Inflammatory macrophage (primary cell): ENCODE measurements around the gene GNB5.
"Not testable (repeated sequence)": the region's sequence is repeated elsewhere in the genome, so short reads cannot be mapped to it uniquely, and the experiment has no call there.

Source experiments
- DNase-seq, 2 donors: peaks; one replicate each; pipeline ENCODE4 v3.0.0-alpha.2; 2020 to 2022
- total RNA-seq, 18 experiments: gene quantifications; one replicate each; lab custom pipeline; 2026; ENCODE audit warnings: mixed read lengths in 6 of 18, inconsistent platforms in 2 of 18; lab: John Stamatoyannopoulos, UW

The GNB5 gene
- total RNA-seq, result 1.8 to 11.9 (median 5.3) reads per million in 18 experiments

DNA sequence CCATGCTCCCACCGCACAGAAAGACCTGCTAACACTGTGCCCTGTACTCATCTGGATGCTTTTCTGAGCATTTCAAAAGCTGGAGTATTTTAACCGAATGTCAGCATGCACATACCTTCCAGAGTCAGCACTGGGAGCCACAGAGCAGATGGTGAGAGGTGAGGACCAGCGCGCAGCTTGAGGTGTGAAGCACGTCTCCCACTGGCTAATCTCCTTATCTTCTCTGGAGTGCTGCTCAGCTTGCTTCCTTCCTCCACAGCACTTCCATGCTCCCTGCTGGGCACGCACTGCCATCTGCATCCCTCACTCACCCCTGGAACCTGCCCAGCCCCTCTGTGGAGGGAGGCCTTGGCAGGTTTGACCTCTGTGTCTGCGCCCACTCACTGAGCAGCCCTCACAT lies at the start of gene GNB5:
Gene GNB5 (minus strand): TSS at position 186 of the 400 bp plus-strand sequence. CDS start 6,716 bp downstream, outside the sequence.
- no peak for DNase-seq

DNA sequence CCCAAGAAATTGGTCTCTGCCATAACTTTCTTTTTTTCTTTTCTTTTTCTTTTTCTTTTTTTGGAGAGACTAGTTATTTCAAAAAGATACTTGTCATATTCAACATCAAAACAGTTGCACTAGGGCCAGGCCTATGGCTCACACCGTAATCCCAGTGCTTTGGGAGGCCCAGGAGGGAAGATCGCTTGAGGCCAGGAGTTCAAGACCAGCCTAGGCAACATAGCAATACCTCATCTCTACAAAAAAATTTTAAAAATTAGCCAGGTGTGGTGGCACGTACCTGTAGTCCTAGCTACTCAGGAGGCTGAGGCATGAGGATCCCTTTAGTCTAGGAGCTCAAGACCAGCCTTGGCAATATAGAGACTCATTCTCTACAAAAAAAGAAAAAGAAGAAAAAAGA lies 49.0 kb upstream of the GNB5 start:
- DNase-seq, result no peak

DNA sequence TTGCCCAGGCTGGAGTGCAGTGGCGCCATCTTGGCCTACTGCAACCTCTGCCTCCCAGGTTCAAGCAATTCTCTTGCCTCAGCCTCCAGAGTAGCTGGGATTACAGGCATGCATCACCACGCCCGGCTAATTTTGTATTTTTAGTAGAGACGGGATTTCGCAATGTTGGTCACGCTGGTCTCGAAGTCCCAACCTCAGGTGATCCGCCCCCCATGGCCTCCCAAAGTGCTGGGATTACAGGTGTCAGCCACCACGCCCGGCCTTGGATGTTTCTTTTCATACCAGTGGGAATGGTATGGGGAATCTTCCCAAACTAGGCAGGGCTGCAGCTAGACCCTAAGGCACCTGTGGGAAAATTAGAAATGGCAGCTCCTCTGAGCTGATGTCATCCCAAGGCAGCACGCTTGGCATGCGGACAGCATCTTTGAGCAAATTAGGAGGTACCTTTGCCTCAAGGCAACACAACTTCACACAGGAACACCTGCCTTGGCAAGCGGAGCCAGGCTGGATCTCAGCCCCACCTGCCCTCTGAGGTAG lies 47.9 kb upstream of the GNB5 start:
- not testable (repeated sequence) for DNase-seq

DNA sequence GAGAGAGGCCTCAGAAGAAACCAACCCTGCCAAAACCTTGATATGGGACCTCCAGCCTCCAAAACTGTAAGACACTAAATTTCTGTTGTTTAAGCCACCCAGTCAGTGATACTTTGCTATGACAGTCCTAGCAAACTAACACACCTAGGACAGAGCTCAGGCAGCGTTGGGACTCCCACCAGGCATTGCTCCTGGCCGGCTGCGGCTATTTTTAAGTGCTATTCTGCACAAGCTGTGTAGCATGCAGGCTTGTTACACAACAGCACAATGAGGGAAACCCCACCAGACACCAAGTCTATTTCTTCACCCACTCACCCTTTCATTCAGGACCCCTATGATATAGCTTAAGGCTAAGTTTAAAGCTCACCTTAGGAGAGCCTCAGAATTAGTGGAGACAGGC lies 47.0 kb upstream of the GNB5 start:
- DNase-seq, result no peak

DNA sequence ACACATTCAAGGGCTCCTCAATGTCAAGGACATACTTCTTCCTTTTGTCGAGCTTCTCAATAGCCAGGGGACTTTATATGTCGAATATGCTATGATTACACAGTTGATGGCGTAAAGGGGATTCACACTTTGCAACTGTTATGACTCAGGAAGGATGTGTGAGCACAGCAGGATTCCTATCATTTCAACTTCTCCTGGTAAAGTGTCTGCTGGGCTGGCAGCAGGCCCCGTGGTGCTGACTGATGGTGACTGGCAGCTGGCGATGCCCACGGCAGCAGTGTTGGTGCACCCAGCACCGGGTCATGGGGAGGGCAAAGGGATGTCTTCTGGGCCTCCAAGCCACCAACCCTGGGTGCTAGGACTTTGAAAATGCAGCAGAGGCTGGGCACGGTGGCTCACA lies 44.8 kb upstream of the GNB5 start:
- DNase-seq, result peak; percentile 17 to 37

DNA sequence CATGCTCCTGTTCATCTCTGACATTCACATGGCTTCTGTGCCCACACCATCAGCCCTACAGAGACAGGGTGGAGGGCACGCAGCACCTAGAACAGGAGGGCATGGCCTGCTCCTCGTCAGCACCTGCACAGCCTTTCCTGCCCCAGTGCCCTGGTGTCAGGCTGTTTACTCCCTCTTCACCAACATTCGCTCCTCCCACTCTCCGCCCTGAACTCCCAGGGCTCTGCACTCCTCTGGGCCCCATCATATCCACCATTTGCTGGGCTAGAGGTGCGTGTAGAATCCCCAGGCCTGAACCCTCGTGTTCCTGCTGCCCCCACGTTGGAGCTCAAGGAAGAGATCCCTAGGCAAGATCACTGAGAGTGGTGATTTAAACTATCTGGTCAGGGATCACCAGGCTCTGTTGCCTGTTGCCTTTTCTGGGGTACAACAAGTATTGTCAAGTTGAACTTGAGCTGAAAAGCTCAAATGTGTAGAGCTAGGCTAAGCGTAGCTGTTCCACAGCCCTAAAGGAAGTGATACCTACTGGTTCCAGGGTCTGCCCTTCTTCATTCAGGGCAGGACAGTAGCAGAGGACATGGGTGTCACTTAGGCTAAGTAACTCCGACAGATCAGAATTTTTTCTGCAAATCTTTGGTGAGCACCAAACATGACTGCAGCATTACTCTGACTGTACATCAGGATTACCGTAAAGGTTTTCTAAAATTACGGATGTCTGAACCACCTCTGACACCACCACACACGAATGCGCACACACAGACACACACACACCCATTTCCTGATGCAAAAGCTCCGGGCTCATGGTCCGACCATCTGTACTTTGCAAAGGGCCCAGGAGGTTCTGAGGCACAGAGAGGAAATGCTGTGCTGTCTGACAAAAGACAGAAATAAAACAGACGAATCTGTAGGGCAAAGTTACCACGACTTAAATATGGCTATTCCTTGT lies 43.7 kb upstream of the GNB5 start:
- no peak for DNase-seq

DNA sequence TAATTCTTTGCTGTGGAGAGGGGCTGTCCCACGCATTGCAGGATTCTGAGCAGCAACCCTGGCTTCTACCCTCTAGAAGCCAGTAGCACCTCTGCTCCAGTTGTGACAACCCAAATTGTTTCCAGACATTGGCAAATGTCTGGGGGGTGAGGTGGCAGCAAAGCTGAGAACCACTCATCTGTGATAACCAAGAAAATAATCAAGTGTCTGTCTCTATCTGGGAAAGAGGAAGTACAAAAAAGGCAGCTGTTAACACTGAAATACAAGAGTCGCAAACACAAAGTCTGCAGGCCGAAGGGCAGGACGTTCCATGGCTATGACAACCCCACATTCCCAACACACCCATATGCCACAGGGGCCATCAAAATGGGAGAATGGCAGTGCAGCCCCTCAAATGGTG lies 42.2 kb upstream of the GNB5 start:
- peak; percentile 12 to 32 for DNase-seq

DNA sequence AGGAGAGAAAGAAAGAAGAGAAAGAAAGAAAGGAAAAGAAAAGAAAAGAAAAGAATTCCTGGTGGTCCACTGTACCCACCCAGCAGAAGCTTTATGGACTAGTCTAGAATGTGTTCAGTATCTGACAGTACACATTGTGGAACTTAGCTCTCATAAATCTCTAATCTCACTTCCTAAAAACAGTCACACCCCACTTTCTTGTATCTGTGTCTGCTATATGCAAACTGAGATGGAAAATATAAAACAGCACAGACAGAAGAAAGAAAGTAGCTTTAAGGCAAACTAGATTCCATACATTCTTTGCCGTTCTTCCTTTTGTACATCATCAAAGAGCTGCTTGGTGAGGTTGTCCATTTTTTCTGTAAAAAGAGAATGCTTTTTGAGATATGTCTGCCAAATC lies 41.1 kb upstream of the GNB5 start:
- peak; percentile 24 to 41 for DNase-seq

DNA sequence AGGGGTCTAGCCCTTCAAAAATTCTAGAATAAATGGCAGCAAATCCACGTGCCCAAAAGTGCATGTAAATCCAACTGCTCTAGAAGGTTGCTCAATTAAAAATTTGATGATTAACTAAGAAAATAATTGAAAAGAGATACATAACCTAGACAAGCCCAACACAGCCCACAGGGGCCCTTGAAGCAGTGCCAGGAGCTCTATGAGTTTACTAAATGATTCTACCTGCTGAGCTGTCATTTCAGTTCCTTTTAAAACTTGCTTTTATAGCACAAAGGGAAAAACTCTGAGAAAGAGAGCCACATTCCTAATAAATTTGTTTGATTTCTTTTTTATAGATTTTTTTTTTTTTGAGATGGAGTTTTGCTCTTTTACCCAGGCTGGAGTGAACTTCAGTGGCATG lies 38.9 kb upstream of the GNB5 start:
- DNase-seq, result no peak

DNA sequence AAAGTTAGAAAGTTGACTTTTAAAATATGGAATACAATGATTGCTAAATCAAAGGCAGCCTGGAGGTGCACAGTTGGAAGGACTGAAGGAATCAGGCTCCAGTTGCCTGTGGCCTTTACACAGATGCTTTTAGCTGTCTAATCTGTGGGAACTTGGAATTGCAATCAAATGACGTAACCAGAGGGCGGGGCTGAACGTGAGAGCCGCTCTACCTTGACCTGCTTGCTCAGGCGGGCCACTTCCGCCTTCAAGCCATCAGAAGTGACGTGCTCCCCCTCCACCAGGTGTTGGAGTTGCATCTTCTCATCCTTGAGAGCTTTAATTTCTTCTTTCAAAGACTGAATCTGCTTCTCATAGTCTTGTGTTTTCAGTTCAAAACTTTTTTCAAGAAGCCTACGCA lies 37.7 kb upstream of the GNB5 start:
- no peak for DNase-seq

DNA sequence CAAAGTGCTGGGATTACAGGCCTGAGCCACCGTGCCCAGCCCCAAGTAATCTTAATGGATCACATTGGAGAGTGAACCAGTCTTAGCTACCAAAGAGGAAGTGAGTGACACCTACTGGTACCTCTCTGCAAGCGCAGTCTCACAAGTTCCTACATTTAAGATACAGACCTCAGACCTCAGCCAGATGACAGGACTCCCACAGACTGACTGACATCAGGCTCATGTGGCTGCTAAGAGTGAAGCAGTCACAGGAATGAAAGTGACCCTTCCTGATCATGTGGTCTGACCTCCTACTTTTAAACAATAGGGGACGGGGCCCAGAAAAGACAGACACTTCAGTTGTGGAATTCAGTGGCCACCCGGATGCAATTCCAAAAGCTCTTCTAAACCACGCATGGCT lies 36.3 kb upstream of the GNB5 start:
- DNase-seq, result peak; percentile 96 to 99

DNA sequence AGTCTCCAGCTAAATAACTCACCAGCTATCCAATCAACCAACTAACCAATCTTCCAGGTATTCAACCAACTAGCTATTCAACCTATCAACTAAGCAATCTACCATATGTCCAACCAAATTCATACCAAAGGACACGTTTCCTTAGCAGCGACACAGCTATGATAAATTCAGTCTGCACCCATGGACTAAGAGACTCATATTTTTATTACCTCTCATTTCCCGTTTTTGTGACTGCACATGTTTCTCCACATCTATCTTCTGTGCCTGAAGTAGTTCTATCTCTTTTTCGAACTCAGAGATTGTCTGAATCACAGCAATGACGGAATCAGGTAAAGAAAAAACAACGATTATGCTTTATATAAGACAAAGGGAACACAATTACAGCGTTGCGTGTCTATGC lies 34.0 kb upstream of the GNB5 start:
- no peak for DNase-seq

DNA sequence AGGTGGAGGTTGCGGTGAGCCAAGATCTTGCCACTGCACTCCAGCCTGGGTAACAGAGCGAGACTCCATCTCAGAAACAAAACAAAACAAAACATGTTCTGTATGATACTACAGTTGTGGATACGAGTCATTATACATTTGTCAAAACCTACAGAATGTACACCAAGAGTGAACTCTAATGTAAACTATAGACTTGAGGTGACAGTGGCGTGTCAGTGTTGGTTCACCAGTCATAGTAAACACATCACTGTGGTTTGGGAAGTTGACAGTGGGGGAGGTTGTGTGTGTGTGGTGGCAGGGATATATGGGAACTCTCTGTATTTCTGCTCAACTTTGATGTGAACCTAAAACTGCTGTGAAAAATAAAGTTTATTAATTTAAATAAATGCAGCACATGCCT lies 33.0 kb upstream of the GNB5 start:
- DNase-seq, result peak; percentile 34 to 79

DNA sequence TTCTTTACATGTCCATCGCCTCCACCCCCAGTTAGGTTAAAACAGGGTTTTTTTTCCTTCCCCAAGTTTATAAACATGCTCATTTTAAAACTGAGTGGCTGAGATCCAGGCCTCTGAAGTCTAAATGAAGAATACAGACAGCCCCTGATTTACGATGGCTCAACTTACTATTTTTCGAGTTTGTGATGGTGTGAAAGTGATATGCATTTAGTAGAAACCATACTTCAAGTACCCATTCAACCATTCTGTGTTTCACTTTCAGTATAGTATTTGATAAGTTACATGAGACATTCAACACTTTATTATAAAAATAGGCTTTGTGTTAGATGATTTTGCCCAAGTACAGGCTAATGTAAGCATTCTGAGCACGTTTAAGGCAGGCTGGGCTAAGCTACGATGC lies 30.5 kb upstream of the GNB5 start:
- no peak for DNase-seq

DNA sequence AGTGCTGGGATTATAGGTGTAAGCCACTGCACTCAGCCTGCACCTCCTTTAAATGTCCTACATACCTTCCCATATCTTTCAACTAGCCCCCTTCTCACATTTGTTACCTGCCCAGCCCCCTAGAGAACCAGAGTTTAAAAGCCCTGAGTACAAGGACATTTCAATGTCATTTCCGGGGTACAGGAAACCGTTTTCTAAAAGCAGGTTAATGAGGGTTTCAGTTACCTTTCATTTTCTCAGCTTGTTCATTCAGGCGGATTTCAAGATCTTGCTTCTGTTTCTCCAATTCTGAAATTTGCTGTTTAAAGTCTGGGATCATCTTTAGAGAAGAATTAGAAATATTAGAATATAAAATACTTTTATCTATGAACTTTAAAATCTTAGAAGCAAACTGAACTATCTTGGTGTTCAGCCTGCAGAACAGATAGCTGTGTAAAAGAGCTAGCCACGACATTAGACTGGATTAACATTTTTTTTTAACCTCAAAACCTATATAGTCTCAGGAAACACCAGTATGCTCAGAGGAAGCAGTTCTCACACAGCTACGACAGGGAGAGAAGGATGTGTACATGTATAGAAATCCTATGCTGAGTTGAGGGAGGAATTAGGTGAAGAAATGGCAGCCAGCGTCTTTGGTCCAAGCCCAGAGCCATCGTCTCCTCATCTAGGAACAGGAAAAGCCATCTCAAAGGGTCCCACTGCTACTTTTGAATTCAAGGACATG lies 29.9 kb upstream of the GNB5 start:
- DNase-seq, result no peak

DNA sequence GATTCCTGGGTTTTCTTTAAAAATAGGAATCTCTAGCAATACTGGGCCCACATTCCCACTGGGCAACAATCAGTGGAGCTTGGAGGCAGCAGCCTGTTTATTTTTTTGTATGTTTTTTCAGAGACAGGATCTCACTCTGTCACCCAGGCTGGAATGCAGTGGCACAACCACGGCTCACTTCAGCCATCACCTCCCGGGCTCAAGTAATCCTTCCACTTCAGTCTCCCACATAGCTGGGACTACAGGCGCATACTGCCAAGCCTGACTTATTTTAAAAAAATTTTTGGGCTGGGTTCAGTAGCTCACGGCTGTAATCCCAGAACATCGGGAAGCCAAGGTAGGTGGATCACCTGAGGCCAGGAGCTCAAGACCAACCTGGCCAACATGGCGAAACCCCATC lies 29.1 kb upstream of the GNB5 start:
- DNase-seq, result no peak

DNA sequence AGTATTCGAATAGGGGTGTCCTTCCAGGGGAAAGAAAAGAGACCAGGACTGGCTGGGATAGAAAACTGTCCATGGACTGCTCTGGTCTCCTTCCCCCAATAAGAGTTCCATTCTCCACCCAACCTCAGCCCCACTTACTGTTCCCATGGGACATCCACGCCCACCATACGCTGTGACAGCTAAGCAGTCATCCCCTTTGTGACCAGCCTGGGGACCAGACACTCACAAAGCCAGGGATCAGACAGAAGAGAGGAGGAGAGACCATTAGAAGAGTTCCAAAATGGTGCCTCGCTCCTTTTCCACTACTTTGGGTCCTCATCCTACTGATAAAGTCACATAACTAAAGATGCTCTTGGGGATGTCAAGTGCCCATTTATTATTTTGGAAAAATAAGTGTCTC lies 27.6 kb upstream of the GNB5 start:
- DNase-seq, result no peak

DNA sequence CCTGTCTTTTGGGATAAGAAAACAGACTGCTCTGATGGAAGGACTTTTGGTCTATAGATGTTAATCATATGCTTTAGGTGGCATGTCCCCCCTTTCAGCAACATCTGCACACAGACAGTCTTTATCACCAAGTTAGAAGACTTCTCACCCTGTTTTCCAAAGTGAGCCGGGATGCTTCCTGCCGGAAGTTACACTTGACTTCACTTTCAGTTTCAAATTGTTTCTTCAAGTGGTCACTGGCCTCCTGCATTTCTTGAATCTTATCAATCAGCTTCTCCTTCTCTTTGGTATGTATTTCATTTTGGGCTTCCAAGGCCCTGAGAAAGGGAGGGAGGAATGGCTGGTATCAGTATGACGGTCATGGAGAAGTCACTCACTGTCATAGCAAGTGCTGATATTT lies 27.2 kb upstream of the GNB5 start:
- DNase-seq, result no peak

DNA sequence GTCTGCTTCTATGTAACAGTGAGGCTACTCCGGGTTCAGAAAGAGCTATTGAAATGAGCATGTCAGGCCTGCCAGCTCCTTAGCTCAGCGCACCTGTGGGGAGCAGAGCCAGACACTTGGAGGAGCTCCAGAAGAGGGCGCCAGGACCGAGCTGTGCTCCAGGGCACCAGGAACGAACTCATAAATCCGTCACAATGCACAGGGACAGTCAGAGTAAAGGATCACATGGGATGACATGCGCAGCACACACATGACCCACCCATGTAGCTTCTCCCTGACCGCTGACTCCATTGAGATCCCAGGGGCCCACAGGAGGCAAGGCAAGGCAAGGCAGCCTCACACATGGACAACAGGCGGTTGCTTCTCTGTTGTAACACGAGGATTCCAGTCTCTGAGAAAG lies 26.0 kb upstream of the GNB5 start:
- DNase-seq, result peak in 1 of 2 donors; percentile 14

DNA sequence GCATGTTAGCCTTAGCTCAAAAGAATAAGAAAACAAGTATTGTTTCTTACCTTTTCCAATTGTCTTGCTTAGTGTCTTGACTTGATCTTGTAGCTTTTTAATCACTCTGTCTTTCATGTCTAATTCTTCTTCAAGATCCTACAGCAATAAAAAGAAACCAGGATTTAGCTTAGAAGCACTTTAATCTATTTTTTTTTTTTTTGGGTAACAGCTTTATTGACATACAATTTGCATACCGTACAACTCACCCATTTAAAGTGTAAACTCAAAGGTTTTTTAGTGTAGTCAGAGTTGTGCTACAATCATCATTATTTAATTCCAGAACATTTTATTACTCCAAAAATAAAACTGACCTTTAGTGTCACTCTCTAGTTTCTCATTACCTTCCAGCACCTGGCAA lies 23.4 kb upstream of the GNB5 start:
- no peak for DNase-seq

DNA sequence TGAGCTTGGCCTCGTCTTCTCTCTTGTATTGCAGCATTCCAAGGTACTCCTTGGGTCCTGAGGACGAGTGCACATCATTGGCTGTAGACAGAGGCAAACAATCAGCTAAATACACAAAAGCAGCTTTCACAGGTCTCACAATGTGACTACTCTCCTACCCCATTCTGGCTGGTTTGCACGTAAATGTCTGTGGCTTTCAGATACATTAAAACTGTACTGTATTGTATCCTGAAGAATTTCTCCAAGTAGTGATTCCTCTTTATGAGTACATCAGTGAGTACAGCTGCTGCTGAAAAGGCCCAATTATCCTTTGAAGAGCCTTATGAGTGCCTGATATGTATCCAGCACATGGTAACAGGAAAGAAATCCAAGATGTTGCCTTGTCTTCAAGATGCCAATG lies 22.0 kb upstream of the GNB5 start:
- DNase-seq, result no peak

DNA sequence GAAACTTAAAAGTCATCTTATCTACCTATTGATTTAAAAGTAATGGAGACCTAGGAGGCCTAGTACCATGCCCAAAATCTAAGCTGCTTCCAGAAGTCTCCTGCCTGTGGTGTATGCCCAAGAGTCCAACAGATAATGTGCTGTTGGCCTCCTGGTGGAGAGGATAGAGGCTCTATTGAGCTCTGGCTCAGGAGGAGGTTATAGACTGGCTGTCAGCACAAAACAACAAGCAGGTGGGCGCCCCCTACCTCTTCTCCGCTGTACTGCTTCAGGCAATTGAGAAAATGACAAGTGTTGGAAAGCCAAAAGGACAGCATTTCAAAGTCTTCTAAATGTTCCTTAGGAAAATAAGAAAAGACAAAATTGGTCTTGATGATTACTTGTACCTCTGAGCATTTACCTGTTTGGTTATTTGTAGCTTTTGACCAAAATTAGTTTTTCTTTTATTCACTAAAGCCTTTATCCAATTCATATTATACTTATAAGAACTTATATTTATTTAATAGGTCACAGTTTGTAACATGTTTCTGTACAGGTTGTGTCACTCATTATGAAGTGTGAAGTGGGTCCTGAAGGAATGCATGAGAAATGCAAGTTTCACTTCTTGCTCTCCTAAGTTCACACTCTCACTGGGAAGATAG lies 17.2 kb upstream of the GNB5 start:
- DNase-seq, result peak; percentile 51 to 53

DNA sequence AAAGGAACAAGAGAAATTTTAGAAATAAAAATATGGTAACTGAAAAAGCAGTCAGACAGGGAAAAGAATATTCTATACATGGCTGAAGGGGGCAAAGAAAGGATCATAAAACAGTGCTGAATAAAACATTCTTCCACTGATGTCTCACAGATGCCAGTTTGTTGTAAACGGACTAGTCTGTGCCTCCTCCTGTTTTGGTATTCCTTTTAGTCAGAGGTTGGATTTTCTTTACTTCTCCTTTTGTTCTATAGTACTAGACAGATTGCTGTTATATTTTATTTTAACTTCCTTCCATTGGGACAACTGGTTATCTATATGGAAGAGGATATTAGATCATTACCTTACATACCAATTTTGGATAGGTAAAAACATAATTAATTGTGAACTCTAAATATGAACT lies 16.0 kb upstream of the GNB5 start:
- peak in 1 of 2 donors; percentile 18 for DNase-seq
